ENCODE data around the gene PHF12. TPM values are rescaled to one million over a fixed set of nuclear protein-coding genes. Genes with fewer than 3 reads are reported as not detected.

The PHF12 gene
- total RNA-seq, 1 experiment from 2014 or later: 37.6 TPM

GRCh38 chr17:28898527-28898955 is 52.8 kb downstream of the PHF12 start:
- intact Hi-C loops (cut with micrococcal nuclease): no loop called here
- no peak overlapping the region for H3K27ac Mint-ChIP-seq (ENCODE audit: low read depth, unreplicated experiment)
- H3K4me1 Mint-ChIP-seq (ENCODE audit: insufficient read depth, unreplicated experiment): peaks cover 28% of the 10 kb centered on the region
- TF ChIP-seq CTCF (IDR thresholded peaks at IDR 0.05; ENCODE audit: unreplicated experiment): no peak
- ChIA-PET POLR2A (interaction anchor here (0.5 to 5.6 kb wide), 16 partner anchors 10 to 178 kb away, joined by 3 to 64 read pairs (median 10); partner anchors contain the start of genes FAM222B, NEK8, PHF12 and RPL23A), CTCF (interaction anchor here (0.5 to 3.1 kb wide), 10 partner anchors 8 to 344 kb away, joined by 3 to 23 read pairs (median 4); partner anchors contain the start of genes NEK8 and TLCD1)
- DNase-seq (ENCODE audit: unreplicated experiment): no peak
- no TSS peak for BruUV-seq (replicated peaks)
- no peaks in the 10 kb centered on the region for H3K9me3 Mint-ChIP-seq (ENCODE audit: unreplicated experiment)
- H3K36me3 Mint-ChIP-seq (ENCODE audit: insufficient read depth, unreplicated experiment): peaks cover 14% of the 10 kb centered on the region
- no peaks in the 10 kb centered on the region for H3K27me3 Mint-ChIP-seq (ENCODE audit: insufficient read depth, unreplicated experiment)
- no peak overlapping the region for H3K4me3 Mint-ChIP-seq (ENCODE audit: unreplicated experiment)

- no peak for TF ChIP-seq CTCF (IDR thresholded peaks at IDR 0.05; ENCODE audit: unreplicated experiment)
- ChIA-PET POLR2A (interaction anchor here (0.6 to 5.6 kb wide), 17 partner anchors 10 to 178 kb away, joined by 3 to 64 read pairs (median 11); partner anchors contain the start of genes NEK8, PHF12, RPL23A and TLCD1), CTCF (interaction anchor here (0.5 to 3.1 kb wide), 11 partner anchors 9 to 171 kb away, joined by 3 to 23 read pairs (median 5); partner anchors contain the start of genes FAM222B, NEK8 and TLCD1)
- no TSS peak for BruUV-seq (replicated peaks)
- Mint-ChIP-seq H3K36me3 (ENCODE audit: insufficient read depth, unreplicated experiment) (peaks cover 20% of the 10 kb centered on the region), H3K4me3 (ENCODE audit: unreplicated experiment) (peak overlapping the region; percentile 90), H3K27me3 (ENCODE audit: insufficient read depth, unreplicated experiment) (no peaks in the 10 kb centered on the region), H3K9me3 (ENCODE audit: unreplicated experiment) (no peaks in the 10 kb centered on the region), H3K27ac (ENCODE audit: low read depth, unreplicated experiment) (peak overlapping the region; percentile 93), H3K4me1 (ENCODE audit: insufficient read depth, unreplicated experiment) (peaks cover 28% of the 10 kb centered on the region)
- intact Hi-C loops (cut with micrococcal nuclease): loop anchor here (1.0 to 2.0 kb wide), 2 partner anchors 89 to 135 kb away; no protein-coding TSS in a partner anchor
- no peak for DNase-seq (ENCODE audit: unreplicated experiment)
Observed at GRCh38 chr17:28897769-28898526, 53.4 kb downstream of the PHF12 start.

GRCh38 chr17:28896884-28897768 is 54.2 kb downstream of the PHF12 start, which contains the start of gene FLOT2:
Gene FLOT2 (minus strand): TSS chr17:28897733. CDS start chr17:28897574, 159 bp downstream.
- ChIA-PET POLR2A (interaction anchor here (0.6 to 5.6 kb wide), 24 partner anchors 9 to 953 kb away, joined by 3 to 64 read pairs (median 6); partner anchors contain the start of genes FAM222B, NEK8, PHF12 and RPL23A), CTCF (interaction anchor here (0.6 to 3.1 kb wide), 14 partner anchors 10 to 170 kb away, joined by 3 to 23 read pairs (median 5); partner anchors contain the start of genes FAM222B and TLCD1)
- no peaks in the 10 kb centered on the region for H3K27me3 Mint-ChIP-seq (ENCODE audit: insufficient read depth, unreplicated experiment)
- peaks cover 26% of the 10 kb centered on the region for H3K4me1 Mint-ChIP-seq (ENCODE audit: insufficient read depth, unreplicated experiment)
- intact Hi-C loops (cut with micrococcal nuclease): loop anchor here (1.0 to 2.0 kb wide), 2 partner anchors 88 to 134 kb away; no protein-coding TSS in a partner anchor
- TF ChIP-seq CTCF (IDR thresholded peaks at IDR 0.05; ENCODE audit: unreplicated experiment): peak; percentile 5
- BruUV-seq (replicated peaks): no TSS peak
- peaks cover 28% of the 10 kb centered on the region for H3K36me3 Mint-ChIP-seq (ENCODE audit: insufficient read depth, unreplicated experiment)
- DNase-seq (ENCODE audit: unreplicated experiment): peak; percentile 96
- H3K9me3 Mint-ChIP-seq (ENCODE audit: unreplicated experiment): no peaks in the 10 kb centered on the region
- H3K27ac Mint-ChIP-seq (ENCODE audit: low read depth, unreplicated experiment): peak within 1 kb of the TSS; percentile 93
- peak within 1 kb of the TSS; percentile 90 for H3K4me3 Mint-ChIP-seq (ENCODE audit: unreplicated experiment)

Data from MCF 10A (cell line).